Panc1 (cell line): ENCODE results near the gene RNF41. TPM values are rescaled to one million over a fixed set of nuclear protein-coding genes. Genes with fewer than 3 reads are reported as not detected.
"Not testable (repeated sequence)": the region's sequence is repeated elsewhere in the genome, so short reads cannot be mapped to it uniquely, and the experiment has no call there.

Experiments used
- ATAC-seq: fragments of 200-7000 bp; cut with Tn5 transposase; 2 replicates; pipeline ENCODE4 v1.9.1; 2020; ENCODE audit warnings: mild to moderate bottlenecking, moderate library complexity
- BruUV-seq: library from RNA; stranded (reverse); fragments of 400-500 nt; replicated peaks from 2 replicates; lab custom pipeline; 2021; lab: Mats Ljungman, UMichigan
- CTCF ChIA-PET: fragments of 300-600 bp; sonication (Branson Sonifier 250); formaldehyde crosslinking; loops from one replicate; lab custom pipeline; 2022; ENCODE audit warnings: antibody characterized with exemption; lab: Charles Lee
- POLR2A ChIA-PET: fragments of 300-600 bp; sonication (Branson Sonifier 250); formaldehyde crosslinking; loops from one replicate; lab custom pipeline; 2022; ENCODE audit warnings: antibody characterized with exemption; lab: Charles Lee
- DNase-seq: peaks from one replicate; pipeline ENCODE4 v3.0.0-alpha.2; 2010; ENCODE audit warnings: low read depth, low spot score
- H3K27ac ChIP-seq: 2 replicates; pipeline ENCODE4 v1.5.1; 2011; ENCODE audit warnings: mild to moderate bottlenecking, low read length, inconsistent platforms
- H3K27me3 ChIP-seq: fragments of 200-500 bp; sonication (Bioruptor generic); 2 replicates; pipeline ENCODE4 v1.6.0; 2014; ENCODE audit warnings: low read length, inconsistent platforms; ENCODE audit not compliant: control insufficient read depth, insufficient read depth
- H3K36me3 ChIP-seq: fragments of 200-500 bp; sonication (Bioruptor generic); 2 replicates; pipeline ENCODE4 v1.5.1; 2014; ENCODE audit warnings: inconsistent platforms, mild to moderate bottlenecking, low read length, moderate library complexity; ENCODE audit not compliant: control insufficient read depth, insufficient read depth
- H3K4me1 ChIP-seq: 2 replicates; pipeline ENCODE4 v1.5.1; 2011; ENCODE audit warnings: inconsistent platforms, mild to moderate bottlenecking, low read length, moderate library complexity; ENCODE audit not compliant: control insufficient read depth, insufficient read depth
- H3K4me3 ChIP-seq, 2 experiments: 2 replicates each; pipeline ENCODE4 v1.5.1; 2011 to 2012; ENCODE audit warnings: low read depth in 2 of 2, low read length in 2 of 2, mild to moderate bottlenecking in 2 of 2, inconsistent platforms in 1 of 2, moderate library complexity in 1 of 2
- H3K9me3 ChIP-seq: fragments of 200-500 bp; sonication (Bioruptor generic); 2 replicates; pipeline ENCODE4 v1.5.1; 2014; ENCODE audit warnings: low read depth, mild to moderate bottlenecking, inconsistent platforms, low read length, moderate library complexity; ENCODE audit not compliant: control insufficient read depth, insufficient read depth
- CTCF ChIP-seq: fragments of 450-650 bp; IDR thresholded peaks from 2 replicates; pipeline ENCODE4 v1.5.1; 2017; ENCODE audit warnings: mild to moderate bottlenecking
- POLR2AphosphoS5 ChIP-seq: IDR thresholded peaks from 2 replicates; pipeline ENCODE4 v1.6.1; 2012; ENCODE audit warnings: mild to moderate bottlenecking, low read depth, low read length, moderate library complexity
- REST ChIP-seq, 2 experiments: IDR thresholded peaks; 2 replicates each; pipeline ENCODE4 v1.6.1; 2011 to 2012; ENCODE audit warnings: low read depth in 2 of 2, control low read depth in 1 of 2, low read length in 1 of 2, mild to moderate bottlenecking in 1 of 2, moderate library complexity in 1 of 2; ENCODE audit not compliant: insufficient read depth in 1 of 2
- SIN3A ChIP-seq: IDR thresholded peaks from 2 replicates; pipeline ENCODE4 v1.6.1; 2012; ENCODE audit warnings: low read depth, mild to moderate bottlenecking, low read length, moderate library complexity, borderline replicate concordance; ENCODE audit not compliant: insufficient read depth
- TCF7L2 ChIP-seq: IDR thresholded peaks from 2 replicates; pipeline ENCODE4 v1.6.1; 2011; ENCODE audit warnings: mild to moderate bottlenecking, low read depth, low read length, inconsistent platforms
- in situ Hi-C: cut with HindIII; loops from 2 replicates; pipeline ENCODE4 v1.10.0; 2016; ENCODE audit warnings: low sequenced_read_pairs, low pct_unique_long_range_greater_than_20kb
- intact Hi-C: fragments of 100-400 bp; cut with micrococcal nuclease; formaldehyde crosslinking; loops from one replicate; pipeline ENCODE4 v1.10.0; 2022; ENCODE audit not compliant: unreplicated experiment
- total RNA-seq: library from RNA; stranded (reverse); gene quantifications from one replicate; pipeline ENCODE4 v1.2.1, GENCODE V29; 2021; ENCODE audit not compliant: unreplicated experiment

Gene RNF41
- total RNA-seq, 1 experiment from 2014 or later = 35.3 TPM

GRCh38 chr12:56196818-56197550 lies 24.7 kb downstream of the RNF41 start:
- BruUV-seq, CTCF ChIA-PET, H3K9me3 ChIP-seq, DNase-seq, H3K27ac ChIP-seq, ATAC-seq, H3K4me3 ChIP-seq, H3K4me1 ChIP-seq, in situ Hi-C loops, H3K36me3 ChIP-seq, intact Hi-C loops, H3K27me3 ChIP-seq: not testable (repeated sequence)
- POLR2A ChIA-PET = interaction anchor here (0.7 kb wide), 1 partner anchor 93 kb away, joined by 15 read pairs; the partner anchor contains the start of gene PA2G4

GRCh38 chr12:56193025-56193578 lies 28.6 kb downstream of the RNF41 start:
- Histone ChIP-seq H3K9me3 (no peaks in the 10 kb centered on the region), H3K36me3 (peaks cover 4% of the 10 kb centered on the region; the same call in 1 of the 2 replicates), H3K27ac (peak overlapping the region; percentile 2; the same call in 1 of the 2 replicates), H3K4me1 (peaks cover under 1% of the 10 kb centered on the region; the same call in 1 of the 2 replicates), H3K4me3 (no peak overlapping the region), H3K27me3 (no peaks in the 10 kb centered on the region)
- BruUV-seq = no TSS peak
- POLR2A ChIA-PET = interaction anchor here (0.6 kb wide), 1 partner anchor 9 kb away, joined by 3 read pairs; no protein-coding TSS in a partner anchor
- intact Hi-C loops = loop anchor here (2.0 kb wide), 1 partner anchor 32 kb away; the partner anchor contains the start of gene NABP2
- DNase-seq (peak; percentile 65), ATAC-seq (no peak)
- TF ChIP-seq POLR2AphosphoS5 = no peak
- peak; percentile 83 for TF ChIP-seq CTCF
- CTCF ChIA-PET = interaction anchor here (1.1 to 1.4 kb wide), 2 partner anchors 13 to 29 kb away, joined by 3 to 5 read pairs; partner anchors contain the start of gene RNF41
- in situ Hi-C loops = no loop called here

- Histone ChIP-seq H3K27ac (no peak overlapping the region), H3K27me3 (no peaks in the 10 kb centered on the region), H3K36me3 (peaks cover 4% of the 10 kb centered on the region; the same call in 1 of the 2 replicates), H3K4me1 (peaks cover 5% of the 10 kb centered on the region), H3K9me3 (no peaks in the 10 kb centered on the region), H3K4me3 (no peak overlapping the region)
- POLR2A ChIA-PET = interaction anchor here (0.6 kb wide), 1 partner anchor 9 kb away, joined by 3 read pairs; no protein-coding TSS in a partner anchor
- CTCF ChIA-PET = interaction anchor here (1.4 kb wide), 1 partner anchor 29 kb away, joined by 3 read pairs; the partner anchor contains the start of gene RNF41
- intact Hi-C loops (loop anchor here (2.0 kb wide), 1 partner anchor 32 kb away; the partner anchor contains the start of gene NABP2), in situ Hi-C loops (no loop called here)
- no TSS peak for BruUV-seq
- DNase-seq (no peak), ATAC-seq (no peak)
- TF ChIP-seq SIN3A (no peak), POLR2AphosphoS5 (no peak), CTCF (no peak), REST (IDR thresholded peaks at IDR 0.05; ENCODE audit: insufficient read depth in 1 of 2, low read depth in 2 of 2, low read length in 1 of 2) (no peak), TCF7L2 (no peak)
These were observed 29.1 kb downstream of the RNF41 start for GRCh38 chr12:56192582-56192981.
